LNCaP clone FGC (cell line): Measurements from ENCODE around the gene A2M.

Experiments used
- DNase-seq: peaks from one replicate; pipeline ENCODE4 v3.0.0-alpha.2; 2011; ENCODE audit warnings: low read depth
- H3K4me3 ChIP-seq: 2 replicates; pipeline ENCODE4 v1.5.1; 2011; ENCODE audit warnings: mild to moderate bottlenecking, low read depth, low read length, control low read depth
- CTCF ChIP-seq: IDR thresholded peaks from 2 replicates; pipeline ENCODE4 v1.5.1; 2012; ENCODE audit warnings: mild to moderate bottlenecking; ENCODE audit not compliant: control insufficient read depth, insufficient read depth; ENCODE audit errors: extremely low read depth

The A2M gene

GRCh38 chr12:9106067-9106466, 9.7 kb downstream of the A2M start:
- DNase-seq = no peak
- no peak overlapping the region for H3K4me3 ChIP-seq
- TF ChIP-seq CTCF = no peak

- TF ChIP-seq CTCF = no peak
- H3K4me3 ChIP-seq = no peak overlapping the region
- no peak for DNase-seq
Observed at GRCh38 chr12:9104767-9105423, 10.8 kb downstream of the A2M start.

GRCh38 chr12:9104087-9104486, 11.6 kb downstream of the A2M start:
- DNase-seq = no peak
- H3K4me3 ChIP-seq = no peak overlapping the region
- TF ChIP-seq CTCF = no peak

- TF ChIP-seq CTCF = no peak
- no peak for DNase-seq
- no peak overlapping the region for H3K4me3 ChIP-seq
Observed at GRCh38 chr12:9103050-9103849, 12.5 kb downstream of the A2M start.

GRCh38 chr12:9101018-9101687, 14.6 kb downstream of the A2M start:
- TF ChIP-seq CTCF = no peak
- no peak for DNase-seq
- no peak overlapping the region for H3K4me3 ChIP-seq

GRCh38 chr12:9099552-9100190, 16.0 kb downstream of the A2M start:
- H3K4me3 ChIP-seq = no peak overlapping the region
- no peak for TF ChIP-seq CTCF
- DNase-seq = no peak
